ENCODE measurements around the gene NUP210.

- TF ChIP-seq CTCF (conservative IDR thresholded peaks at IDR 0.05; ENCODE audit: low read depth, low read length) (no peak), EZH2 (IDR thresholded peaks at IDR 0.05; ENCODE audit: low read length, unreplicated experiment) (no peak)
Measured at GRCh38 chr3:13324835-13325501, 95.2 kb downstream of the NUP210 start.
